GM19099 (cell line): ENCODE measurements around the gene ZBTB21.

Experiments
- POLR2A ChIP-seq: IDR thresholded peaks from 3 replicates; pipeline ENCODE4 v1.6.1; 2011; ENCODE audit warnings: low read depth; ENCODE audit not compliant: insufficient read length; ENCODE audit errors: extremely low read depth

ZBTB21 gene

GRCh38 chr21:42031241-42031640 is 21.1 kb upstream of the ZBTB21 start:
- no peak for TF ChIP-seq POLR2A

GRCh38 chr21:42030311-42030710 is 20.2 kb upstream of the ZBTB21 start:
- no peak for TF ChIP-seq POLR2A

- TF ChIP-seq POLR2A, result no peak
These were observed 18.7 kb upstream of the ZBTB21 start for GRCh38 chr21:42028766-42029425.

GRCh38 chr21:42027822-42028765 is 17.9 kb upstream of the ZBTB21 start:
- TF ChIP-seq POLR2A, result no peak

- no peak for TF ChIP-seq POLR2A
These were observed 17.1 kb upstream of the ZBTB21 start for GRCh38 chr21:42027085-42027821.

GRCh38 chr21:42026082-42026435 is 15.9 kb upstream of the ZBTB21 start:
- TF ChIP-seq POLR2A, result no peak

GRCh38 chr21:42025376-42026081 is 15.4 kb upstream of the ZBTB21 start:
- TF ChIP-seq POLR2A, result no peak

- no peak for TF ChIP-seq POLR2A
These were observed 12.7 kb upstream of the ZBTB21 start for GRCh38 chr21:42022906-42023305.

GRCh38 chr21:42022091-42022430 is 11.9 kb upstream of the ZBTB21 start:
- TF ChIP-seq POLR2A, result no peak

GRCh38 chr21:42021371-42022090 is 11.4 kb upstream of the ZBTB21 start:
- no peak for TF ChIP-seq POLR2A

GRCh38 chr21:42019706-42020105 is 9.5 kb upstream of the ZBTB21 start:
- no peak for TF ChIP-seq POLR2A

GRCh38 chr21:42019101-42019605 is 9.0 kb upstream of the ZBTB21 start:
- no peak for TF ChIP-seq POLR2A

GRCh38 chr21:42017022-42017421 is 6.9 kb upstream of the ZBTB21 start:
- no peak for TF ChIP-seq POLR2A

GRCh38 chr21:42016364-42016985 is 6.3 kb upstream of the ZBTB21 start:
- TF ChIP-seq POLR2A, result no peak
